SK-N-SH treated with all-trans-retinoic acid at 6 μM for 48 hours (cell line): ENCODE results near the gene RAB2B.

ENCODE experiments used
- ATAC-seq: fragments of 200-7000 bp; cut with Tn5 transposase; 3 replicates; pipeline ENCODE4 v1.9.1; 2020; ENCODE audit warnings: mild to moderate bottlenecking, moderate library complexity
- ARNTL ChIP-seq: fragments of 450-650 bp; formaldehyde crosslinking; IDR thresholded peaks from 2 replicates; pipeline ENCODE4 v1.5.0; 2020; ENCODE audit warnings: low read depth, mild to moderate bottlenecking, moderate library complexity, borderline replicate concordance
- BACH2 ChIP-seq: fragments of 250-450 bp; sonication (Bioruptor Pico); IDR thresholded peaks from 2 replicates; pipeline ENCODE4 v1.9.0; 2021; ENCODE audit warnings: mild to moderate bottlenecking, borderline replicate concordance
- CSDC2 ChIP-seq: fragments of 250-450 bp; sonication (Bioruptor Pico); IDR thresholded peaks from 2 replicates; pipeline ENCODE4 v1.5.0; 2020; ENCODE audit warnings: mild to moderate bottlenecking, moderate library complexity
- ESRRG ChIP-seq: fragments of 250-450 bp; sonication (Bioruptor Pico); IDR thresholded peaks from 2 replicates; pipeline ENCODE4 v1.6.1; 2021; ENCODE audit warnings: mild to moderate bottlenecking
- GLIS3 ChIP-seq: fragments of 250-450 bp; sonication (Bioruptor Pico); IDR thresholded peaks from 2 replicates; pipeline ENCODE4 v1.5.0; 2020; ENCODE audit warnings: mild to moderate bottlenecking, moderate library complexity
- ISL1 ChIP-seq: fragments of 250-450 bp; sonication (Bioruptor Pico); IDR thresholded peaks from 2 replicates; pipeline ENCODE4 v2.1.2; 2022; ENCODE audit warnings: mild to moderate bottlenecking, moderate library complexity
- OSR1 ChIP-seq: fragments of 250-450 bp; sonication (Bioruptor Pico); IDR thresholded peaks from 2 replicates; pipeline ENCODE4 v1.8.0; 2022; ENCODE audit warnings: moderate library complexity, mild to moderate bottlenecking, inconsistent platforms
- RARB ChIP-seq: fragments of 250-450 bp; sonication (Bioruptor Pico); IDR thresholded peaks from 2 replicates; pipeline ENCODE4 v1.8.0; 2021; ENCODE audit warnings: mild to moderate bottlenecking, moderate library complexity
- SNAI2 ChIP-seq: fragments of 250-450 bp; sonication (Bioruptor Pico); IDR thresholded peaks from 2 replicates; pipeline ENCODE4 v1.5.0; 2020; ENCODE audit warnings: mild to moderate bottlenecking, moderate library complexity
- TCF4 ChIP-seq: fragments of 250-450 bp; sonication (Bioruptor Pico); IDR thresholded peaks from 2 replicates; pipeline ENCODE4 v1.8.0; 2021; ENCODE audit warnings: mild to moderate bottlenecking, moderate library complexity, borderline replicate concordance
- TOX ChIP-seq: fragments of 250-450 bp; sonication (Bioruptor Pico); IDR thresholded peaks from 2 replicates; pipeline ENCODE4 v1.8.0; 2021; ENCODE audit warnings: mild to moderate bottlenecking, moderate library complexity, borderline replicate concordance
- ZC3H10 ChIP-seq: fragments of 250-450 bp; sonication (Bioruptor Pico); IDR thresholded peaks from 2 replicates; pipeline ENCODE4 v1.5.1; 2021; ENCODE audit warnings: mild to moderate bottlenecking, moderate library complexity
- ZFP3 ChIP-seq: fragments of 250-450 bp; sonication (Bioruptor Pico); IDR thresholded peaks from 2 replicates; pipeline ENCODE4 v1.5.0; 2020; ENCODE audit warnings: mild to moderate bottlenecking, moderate library complexity
- ZFP30 ChIP-seq: fragments of 450-650 bp; formaldehyde crosslinking; IDR thresholded peaks from 2 replicates; pipeline ENCODE4 v1.5.0; 2022; ENCODE audit warnings: mild to moderate bottlenecking, moderate library complexity
- ZNF565 ChIP-seq: fragments of 450-650 bp; formaldehyde crosslinking; conservative IDR thresholded peaks from 2 replicates; pipeline ENCODE4 v1.5.0; 2020; ENCODE audit warnings: low read depth, mild to moderate bottlenecking, moderate library complexity
- ZNF70 ChIP-seq: fragments of 450-650 bp; formaldehyde crosslinking; IDR thresholded peaks from 2 replicates; pipeline ENCODE4 v1.5.0; 2020; ENCODE audit warnings: mild to moderate bottlenecking, moderate library complexity
- ZNF8 ChIP-seq: fragments of 450-650 bp; formaldehyde crosslinking; IDR thresholded peaks from 2 replicates; pipeline ENCODE4 v1.5.0; 2020; ENCODE audit warnings: mild to moderate bottlenecking, moderate library complexity
- TF ChIP-seq, protein P1 (sequence below): fragments of 250-450 bp; sonication (Bioruptor Pico); IDR thresholded peaks from 2 replicates; pipeline ENCODE4 v1.8.0; 2021; ENCODE audit warnings: low read depth, mild to moderate bottlenecking, moderate library complexity, borderline replicate concordance
- TF ChIP-seq, protein P2 (sequence below): fragments of 250-450 bp; sonication (Bioruptor Pico); IDR thresholded peaks from 2 replicates; pipeline ENCODE4 v1.5.1; 2021; ENCODE audit warnings: mild to moderate bottlenecking, moderate library complexity
- TF ChIP-seq, protein P3 (sequence below): fragments of 250-450 bp; sonication (Bioruptor Pico); IDR thresholded peaks from 2 replicates; pipeline ENCODE4 v1.5.1; 2020; ENCODE audit warnings: low read depth, mild to moderate bottlenecking, moderate library complexity
- TF ChIP-seq, protein P4 (sequence below): fragments of 250-450 bp; sonication (Bioruptor Pico); IDR thresholded peaks from 2 replicates; pipeline ENCODE4 v1.8.0; 2020; ENCODE audit warnings: mild to moderate bottlenecking, moderate library complexity, borderline replicate concordance

RAB2B gene

DNA sequence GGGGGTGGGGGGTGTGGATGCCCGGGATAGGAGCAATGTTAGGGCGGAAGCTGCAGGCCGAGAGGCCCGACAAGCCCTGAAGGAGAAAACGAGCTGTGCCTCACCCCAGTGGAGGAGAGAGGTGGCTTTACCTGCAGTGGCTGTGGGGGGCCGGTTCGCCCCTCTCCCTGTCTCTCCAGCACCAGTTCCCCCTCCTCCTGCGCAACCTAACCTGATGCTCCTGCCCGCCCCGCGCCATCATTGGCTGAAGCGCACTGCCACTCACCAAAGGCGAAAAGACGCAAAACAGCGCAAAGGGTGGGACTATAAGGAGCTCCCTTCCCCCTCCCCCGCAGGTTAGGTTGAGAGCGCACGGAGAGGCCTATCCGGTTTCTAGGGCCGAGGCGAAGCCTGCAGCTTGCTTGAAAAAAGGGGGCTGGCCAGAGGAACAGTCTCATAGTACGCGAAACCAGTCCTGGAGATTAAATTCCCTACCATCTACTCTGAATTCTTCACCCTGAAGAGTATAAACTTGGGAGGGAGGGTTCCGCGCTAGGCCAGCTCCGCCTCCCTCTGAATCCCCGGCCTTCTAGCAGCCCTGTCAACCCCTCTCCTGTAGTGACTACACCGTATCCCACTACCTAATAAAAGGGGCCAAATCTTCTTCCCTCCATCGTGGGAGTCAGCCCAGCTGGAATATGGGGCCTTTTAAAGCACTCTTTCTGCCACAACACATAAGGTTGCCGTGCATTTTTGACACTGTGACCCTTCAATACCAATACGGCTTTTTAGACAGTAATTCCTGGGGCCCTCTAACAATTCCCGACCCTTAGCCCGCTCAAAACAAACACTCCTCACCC lies 39.5 kb downstream of the RAB2B start:
- TF ChIP-seq, protein P1, sequence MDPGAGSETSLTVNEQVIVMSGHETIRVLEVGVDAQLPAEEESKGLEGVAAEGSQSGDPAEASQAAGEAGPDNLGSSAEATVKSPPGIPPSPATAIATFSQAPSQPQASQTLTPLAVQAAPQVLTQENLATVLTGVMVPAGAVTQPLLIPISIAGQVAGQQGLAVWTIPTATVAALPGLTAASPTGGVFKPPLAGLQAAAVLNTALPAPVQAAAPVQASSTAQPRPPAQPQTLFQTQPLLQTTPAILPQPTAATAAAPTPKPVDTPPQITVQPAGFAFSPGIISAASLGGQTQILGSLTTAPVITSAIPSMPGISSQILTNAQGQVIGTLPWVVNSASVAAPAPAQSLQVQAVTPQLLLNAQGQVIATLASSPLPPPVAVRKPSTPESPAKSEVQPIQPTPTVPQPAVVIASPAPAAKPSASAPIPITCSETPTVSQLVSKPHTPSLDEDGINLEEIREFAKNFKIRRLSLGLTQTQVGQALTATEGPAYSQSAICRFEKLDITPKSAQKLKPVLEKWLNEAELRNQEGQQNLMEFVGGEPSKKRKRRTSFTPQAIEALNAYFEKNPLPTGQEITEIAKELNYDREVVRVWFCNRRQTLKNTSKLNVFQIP = no peak
- TF ChIP-seq, protein P2, sequence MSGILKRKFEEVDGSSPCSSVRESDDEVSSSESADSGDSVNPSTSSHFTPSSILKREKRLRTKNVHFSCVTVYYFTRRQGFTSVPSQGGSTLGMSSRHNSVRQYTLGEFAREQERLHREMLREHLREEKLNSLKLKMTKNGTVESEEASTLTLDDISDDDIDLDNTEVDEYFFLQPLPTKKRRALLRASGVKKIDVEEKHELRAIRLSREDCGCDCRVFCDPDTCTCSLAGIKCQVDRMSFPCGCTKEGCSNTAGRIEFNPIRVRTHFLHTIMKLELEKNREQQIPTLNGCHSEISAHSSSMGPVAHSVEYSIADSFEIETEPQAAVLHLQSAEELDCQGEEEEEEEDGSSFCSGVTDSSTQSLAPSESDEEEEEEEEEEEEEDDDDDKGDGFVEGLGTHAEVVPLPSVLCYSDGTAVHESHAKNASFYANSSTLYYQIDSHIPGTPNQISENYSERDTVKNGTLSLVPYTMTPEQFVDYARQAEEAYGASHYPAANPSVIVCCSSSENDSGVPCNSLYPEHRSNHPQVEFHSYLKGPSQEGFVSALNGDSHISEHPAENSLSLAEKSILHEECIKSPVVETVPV (CRISPR knock-in tag) = no peak
- TF ChIP-seq RARB (CRISPR knock-in tag) = no peak
- TF ChIP-seq GLIS3 (CRISPR knock-in tag) = no peak
- no peak for TF ChIP-seq ZNF8 (CRISPR knock-in tag)
- no peak for TF ChIP-seq OSR1 (CRISPR knock-in tag)
- no peak for TF ChIP-seq CSDC2
- no peak for TF ChIP-seq ARNTL (CRISPR knock-in tag)
- TF ChIP-seq ZNF70 (CRISPR knock-in tag) = no peak
- no peak for TF ChIP-seq TCF4 (CRISPR knock-in tag)
- ATAC-seq = peak; percentile 99

DNA sequence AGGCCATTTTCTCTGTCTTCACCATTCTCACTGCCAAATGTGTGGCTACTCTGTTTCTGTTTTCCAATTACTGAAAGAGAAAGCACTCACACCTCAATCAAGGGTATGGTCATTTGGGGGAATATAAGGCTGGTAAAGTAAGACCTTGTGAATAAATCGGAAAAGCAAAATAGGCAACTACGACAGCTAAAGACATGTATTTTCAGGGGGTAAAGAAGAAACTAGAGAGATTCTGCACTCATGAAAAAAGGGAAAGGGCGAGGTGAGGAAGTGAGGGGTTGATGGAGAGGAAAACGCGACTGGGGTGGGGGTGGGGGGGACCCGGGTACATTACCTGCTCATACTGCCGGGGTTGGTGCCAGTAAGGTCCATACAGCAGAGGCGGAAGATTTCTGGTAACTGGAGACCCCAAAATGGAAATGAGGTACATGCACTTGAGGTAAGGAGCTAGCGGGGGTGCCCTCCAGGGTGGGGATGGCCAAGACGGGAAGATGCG lies 40.1 kb downstream of the RAB2B start:
- no peak for ATAC-seq
- TF ChIP-seq ZNF565 (CRISPR knock-in tag) = no peak
- TF ChIP-seq, all 23 proteins: peak for 0

DNA sequence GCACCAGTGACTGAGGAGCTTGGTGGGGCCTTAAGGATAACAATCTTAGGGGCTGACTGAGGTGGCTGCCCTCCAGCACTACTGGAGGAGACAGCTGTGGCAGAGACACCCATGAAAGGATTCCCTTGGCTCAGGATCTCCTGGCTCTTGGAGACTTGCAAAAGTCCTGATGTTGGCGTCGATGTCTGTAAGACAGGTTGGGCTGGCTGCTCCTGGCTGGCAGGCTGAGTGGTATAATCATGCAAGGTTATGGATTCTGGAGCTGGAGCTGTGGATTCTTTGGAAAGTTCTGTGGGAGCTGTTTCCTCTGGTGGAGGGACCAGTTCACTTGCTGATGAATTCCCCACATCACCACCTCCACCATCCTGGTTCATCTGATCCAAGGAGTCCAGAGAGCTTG lies 45.6 kb downstream of the RAB2B start:
- no peak for ATAC-seq

DNA sequence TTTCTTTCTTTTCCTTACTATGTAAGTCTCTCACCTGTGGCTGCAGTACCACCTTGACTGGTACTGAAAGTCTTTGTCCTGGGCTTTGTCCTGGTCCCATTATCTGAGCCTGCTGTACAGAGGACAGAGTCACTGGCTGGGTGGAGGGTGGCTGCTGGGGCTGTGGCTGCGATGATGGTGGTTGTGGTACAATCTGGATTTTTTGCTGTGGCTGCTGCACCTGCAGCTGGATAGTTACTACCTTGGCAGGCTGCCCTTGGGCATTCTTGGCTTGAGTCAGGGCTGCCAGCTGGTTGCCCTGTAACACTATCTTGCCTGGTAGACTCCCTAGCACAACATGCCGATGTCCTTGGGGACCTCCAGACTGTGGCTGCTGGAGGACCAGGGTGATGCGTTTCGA lies 47.8 kb downstream of the RAB2B start:
- ATAC-seq = no peak

More for the DNA sequence above, 45.6 kb downstream of the RAB2B start:
- TF ChIP-seq SNAI2 (CRISPR knock-in tag) (no peak), TCF4 (CRISPR knock-in tag) (no peak), ZNF70 (CRISPR knock-in tag) (no peak), ISL1 (CRISPR knock-in tag) (no peak), ZFP30 (CRISPR knock-in tag) (no peak)
- TF ChIP-seq, protein P3, sequence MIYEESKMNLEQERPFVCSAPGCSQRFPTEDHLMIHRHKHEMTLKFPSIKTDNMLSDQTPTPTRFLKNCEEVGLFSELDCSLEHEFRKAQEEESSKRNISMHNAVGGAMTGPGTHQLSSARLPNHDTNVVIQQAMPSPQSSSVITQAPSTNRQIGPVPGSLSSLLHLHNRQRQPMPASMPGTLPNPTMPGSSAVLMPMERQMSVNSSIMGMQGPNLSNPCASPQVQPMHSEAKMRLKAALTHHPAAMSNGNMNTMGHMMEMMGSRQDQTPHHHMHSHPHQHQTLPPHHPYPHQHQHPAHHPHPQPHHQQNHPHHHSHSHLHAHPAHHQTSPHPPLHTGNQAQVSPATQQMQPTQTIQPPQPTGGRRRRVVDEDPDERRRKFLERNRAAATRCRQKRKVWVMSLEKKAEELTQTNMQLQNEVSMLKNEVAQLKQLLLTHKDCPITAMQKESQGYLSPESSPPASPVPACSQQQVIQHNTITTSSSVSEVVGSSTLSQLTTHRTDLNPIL (CRISPR knock-in tag) = no peak

DNA sequence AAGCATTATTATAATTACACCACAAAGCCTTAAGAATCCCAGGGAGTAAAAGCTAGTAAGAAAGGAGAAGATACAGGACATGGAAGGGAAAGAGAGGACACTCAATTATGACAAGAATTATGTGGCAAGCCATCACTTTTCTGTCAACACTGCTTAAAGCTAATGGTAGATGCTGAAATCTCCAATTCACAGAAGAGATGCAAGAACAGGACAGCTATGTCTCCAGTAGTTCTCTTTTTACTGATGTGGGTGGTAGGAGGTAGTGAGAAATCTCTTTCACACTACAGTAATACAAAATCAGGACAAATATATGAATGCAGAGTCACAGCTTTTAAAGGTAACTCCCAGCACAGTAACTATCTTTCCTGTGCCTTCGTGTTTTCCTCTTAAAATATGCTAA lies 50.1 kb downstream of the RAB2B start:
- TF ChIP-seq ZNF70 (CRISPR knock-in tag) (no peak), ZFP3 (CRISPR knock-in tag) (no peak), TCF4 (CRISPR knock-in tag) (no peak), ZFP30 (CRISPR knock-in tag) (no peak), GLIS3 (CRISPR knock-in tag) (no peak), BACH2 (CRISPR knock-in tag) (no peak), TOX (CRISPR knock-in tag) (no peak), RARB (CRISPR knock-in tag) (no peak), ESRRG (CRISPR knock-in tag) (no peak), ZC3H10 (CRISPR knock-in tag) (no peak), ARNTL (CRISPR knock-in tag) (no peak), ZNF8 (CRISPR knock-in tag) (no peak)
- TF ChIP-seq, protein P1 = no peak
- TF ChIP-seq, protein P4, sequence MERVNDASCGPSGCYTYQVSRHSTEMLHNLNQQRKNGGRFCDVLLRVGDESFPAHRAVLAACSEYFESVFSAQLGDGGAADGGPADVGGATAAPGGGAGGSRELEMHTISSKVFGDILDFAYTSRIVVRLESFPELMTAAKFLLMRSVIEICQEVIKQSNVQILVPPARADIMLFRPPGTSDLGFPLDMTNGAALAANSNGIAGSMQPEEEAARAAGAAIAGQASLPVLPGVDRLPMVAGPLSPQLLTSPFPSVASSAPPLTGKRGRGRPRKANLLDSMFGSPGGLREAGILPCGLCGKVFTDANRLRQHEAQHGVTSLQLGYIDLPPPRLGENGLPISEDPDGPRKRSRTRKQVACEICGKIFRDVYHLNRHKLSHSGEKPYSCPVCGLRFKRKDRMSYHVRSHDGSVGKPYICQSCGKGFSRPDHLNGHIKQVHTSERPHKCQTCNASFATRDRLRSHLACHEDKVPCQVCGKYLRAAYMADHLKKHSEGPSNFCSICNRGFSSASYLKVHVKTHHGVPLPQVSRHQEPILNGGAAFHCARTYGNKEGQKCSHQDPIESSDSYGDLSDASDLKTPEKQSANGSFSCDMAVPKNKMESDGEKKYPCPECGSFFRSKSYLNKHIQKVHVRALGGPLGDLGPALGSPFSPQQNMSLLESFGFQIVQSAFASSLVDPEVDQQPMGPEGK (CRISPR knock-in tag) = no peak
- ATAC-seq = no peak

More for the DNA sequence above, 47.8 kb downstream of the RAB2B start:
- TF ChIP-seq ISL1 (CRISPR knock-in tag) (no peak), ZFP3 (CRISPR knock-in tag) (no peak), TCF4 (CRISPR knock-in tag) (no peak)
- TF ChIP-seq, all 23 proteins: peak for 0
